GM12878 (cell line): Measurements from ENCODE around the gene BTG1.

Experiments used
- BMI1 ChIP-seq: fragments of 450-650 bp; IDR thresholded peaks from 2 replicates; pipeline ENCODE4 v1.6.1; 2016; ENCODE audit warnings: mild to moderate bottlenecking, moderate library complexity, borderline replicate concordance
- CBFB ChIP-seq: IDR thresholded peaks from 2 replicates; pipeline ENCODE4 v1.6.1; 2016; ENCODE audit warnings: antibody characterized with exemption, low read depth
- KDM1A ChIP-seq: fragments of 200-600 bp; sonication (generic); IDR thresholded peaks from 2 replicates; pipeline ENCODE4 v1.6.1; 2016; ENCODE audit warnings: borderline replicate concordance
- RAD21 ChIP-seq: IDR thresholded peaks from 2 replicates; pipeline ENCODE4 v1.6.1; 2011; ENCODE audit warnings: mild to moderate bottlenecking, low read depth, low read length, moderate library complexity; ENCODE audit not compliant: insufficient read depth
- TF ChIP-seq, protein P1 (sequence below), 3 experiments: IDR thresholded peaks in 2 of 3; conservative IDR thresholded peaks in 1 of 3; 2 replicates each; pipeline ENCODE4 v1.5.1; 2011; ENCODE audit warnings: low read depth in 3 of 3, low read length in 3 of 3, mild to moderate bottlenecking in 3 of 3, control low read depth in 2 of 3, moderate library complexity in 2 of 3, inconsistent platforms in 1 of 3, mixed read lengths in 1 of 3; ENCODE audit not compliant: control insufficient read depth in 2 of 3, insufficient read depth in 1 of 3; ENCODE audit errors: extremely low read depth in 1 of 3
- TF ChIP-seq, protein P2 (sequence below): fragments of 450-650 bp; IDR thresholded peaks from 2 replicates; pipeline ENCODE4 v1.6.1; 2016; ENCODE audit warnings: mild to moderate bottlenecking

DNA sequence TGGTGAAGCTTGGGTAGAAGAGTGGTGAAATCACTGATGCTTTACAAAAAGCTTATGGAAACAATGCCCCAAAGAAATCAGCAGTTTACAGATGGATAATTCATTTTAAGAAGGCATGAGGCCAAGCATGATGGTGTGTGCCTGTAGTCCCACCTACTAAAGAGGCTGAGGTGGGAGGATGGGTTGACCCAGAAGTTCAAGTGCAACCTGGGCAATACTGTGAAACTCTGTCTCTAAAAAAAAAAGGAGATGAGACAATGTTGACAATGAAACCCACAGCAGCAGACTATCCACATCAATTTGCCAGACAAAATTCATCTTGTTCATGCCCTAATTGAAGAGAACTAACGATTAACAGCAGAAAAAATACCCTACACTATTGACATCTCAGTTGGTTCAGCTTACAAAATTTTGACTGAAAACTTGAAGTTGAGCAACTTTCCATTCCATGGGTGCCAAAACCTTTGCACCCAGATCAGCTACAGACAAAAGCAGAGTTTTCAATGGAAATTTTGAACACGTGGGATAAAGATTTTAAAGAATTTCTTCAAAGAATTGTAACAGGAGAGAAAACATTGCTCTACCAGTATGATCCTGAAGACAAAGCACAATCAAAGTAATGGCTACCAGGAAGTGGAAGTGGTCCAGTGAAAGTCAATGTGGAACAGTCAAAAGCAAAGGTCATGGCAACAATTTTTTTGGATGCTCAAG, 26.7 kb downstream of the BTG1 start:
- TF ChIP-seq KDM1A (no peak), CBFB (no peak), BMI1 (no peak), RAD21 (no peak)
- TF ChIP-seq, protein P1, sequence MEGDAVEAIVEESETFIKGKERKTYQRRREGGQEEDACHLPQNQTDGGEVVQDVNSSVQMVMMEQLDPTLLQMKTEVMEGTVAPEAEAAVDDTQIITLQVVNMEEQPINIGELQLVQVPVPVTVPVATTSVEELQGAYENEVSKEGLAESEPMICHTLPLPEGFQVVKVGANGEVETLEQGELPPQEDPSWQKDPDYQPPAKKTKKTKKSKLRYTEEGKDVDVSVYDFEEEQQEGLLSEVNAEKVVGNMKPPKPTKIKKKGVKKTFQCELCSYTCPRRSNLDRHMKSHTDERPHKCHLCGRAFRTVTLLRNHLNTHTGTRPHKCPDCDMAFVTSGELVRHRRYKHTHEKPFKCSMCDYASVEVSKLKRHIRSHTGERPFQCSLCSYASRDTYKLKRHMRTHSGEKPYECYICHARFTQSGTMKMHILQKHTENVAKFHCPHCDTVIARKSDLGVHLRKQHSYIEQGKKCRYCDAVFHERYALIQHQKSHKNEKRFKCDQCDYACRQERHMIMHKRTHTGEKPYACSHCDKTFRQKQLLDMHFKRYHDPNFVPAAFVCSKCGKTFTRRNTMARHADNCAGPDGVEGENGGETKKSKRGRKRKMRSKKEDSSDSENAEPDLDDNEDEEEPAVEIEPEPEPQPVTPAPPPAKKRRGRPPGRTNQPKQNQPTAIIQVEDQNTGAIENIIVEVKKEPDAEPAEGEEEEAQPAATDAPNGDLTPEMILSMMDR (IDR thresholded peaks at IDR 0.05 in 2 of 3, conservative IDR thresholded peaks at IDR 0.05 in 1 of 3; ENCODE audit: control insufficient read depth in 2 of 3, extremely low read depth in 1 of 3, insufficient read depth in 1 of 3, low read depth in 3 of 3, low read length in 3 of 3), result no peak
- TF ChIP-seq, protein P2, sequence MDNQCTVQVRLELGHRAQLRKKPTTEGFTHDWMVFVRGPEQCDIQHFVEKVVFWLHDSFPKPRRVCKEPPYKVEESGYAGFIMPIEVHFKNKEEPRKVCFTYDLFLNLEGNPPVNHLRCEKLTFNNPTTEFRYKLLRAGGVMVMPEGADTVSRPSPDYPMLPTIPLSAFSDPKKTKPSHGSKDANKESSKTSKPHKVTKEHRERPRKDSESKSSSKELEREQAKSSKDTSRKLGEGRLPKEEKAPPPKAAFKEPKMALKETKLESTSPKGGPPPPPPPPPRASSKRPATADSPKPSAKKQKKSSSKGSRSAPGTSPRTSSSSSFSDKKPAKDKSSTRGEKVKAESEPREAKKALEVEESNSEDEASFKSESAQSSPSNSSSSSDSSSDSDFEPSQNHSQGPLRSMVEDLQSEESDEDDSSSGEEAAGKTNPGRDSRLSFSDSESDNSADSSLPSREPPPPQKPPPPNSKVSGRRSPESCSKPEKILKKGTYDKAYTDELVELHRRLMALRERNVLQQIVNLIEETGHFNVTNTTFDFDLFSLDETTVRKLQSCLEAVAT, result no peak
